Measurements from ENCODE around the gene PCDHB9.
"Not testable (repeated sequence)": the region's sequence is repeated elsewhere in the genome, so short reads cannot be mapped to it uniquely, and the experiment has no call there.

PCDHB9 gene

GRCh38 chr5:141215504-141215903 is 28.5 kb downstream of the PCDHB9 start:
- not testable (repeated sequence) for H3K9ac ChIP-seq (ENCODE audit: low read length); DNase-seq; H3K14ac ChIP-seq (ENCODE audit: low read length in 2 of 2); H2BK5ac ChIP-seq (ENCODE audit: low read depth, low read length, poor library complexity, severe bottlenecking); H3K27me3 ChIP-seq (ENCODE audit: control insufficient read depth in 1 of 2, insufficient read depth in 1 of 2, low read length in 2 of 2); H2AK5ac ChIP-seq (ENCODE audit: low read length, severe bottlenecking); H3K4me3 ChIP-seq (ENCODE audit: insufficient read depth in 1 of 2, low read depth in 1 of 2, low read length in 2 of 2); H3K4ac ChIP-seq (ENCODE audit: low read depth in 1 of 2, low read length in 2 of 2); H2BK12ac ChIP-seq (ENCODE audit: low read length in 2 of 2); H4K8ac ChIP-seq (ENCODE audit: low read length); H3K4me1 ChIP-seq (ENCODE audit: control insufficient read depth, insufficient read depth, low read depth, low read length); H3K23ac ChIP-seq (ENCODE audit: low read length in 2 of 2); H3K4me2 ChIP-seq (ENCODE audit: low read length, poor library complexity, severe bottlenecking); H3K36me3 ChIP-seq (ENCODE audit: control insufficient read depth in 1 of 2, insufficient read depth in 2 of 2, low read depth in 1 of 2, low read length in 2 of 2); H2AFZ ChIP-seq (ENCODE audit: low read depth, low read length); H2BK120ac ChIP-seq (ENCODE audit: low read depth, low read length); H2BK15ac ChIP-seq (ENCODE audit: low read depth, poor library complexity, severe bottlenecking); H3K79me1 ChIP-seq (replicated peaks; ENCODE audit: low read length, poor library complexity, severe bottlenecking); H3K18ac ChIP-seq (ENCODE audit: low read depth in 1 of 2, low read length in 2 of 2); H4K91ac ChIP-seq (ENCODE audit: low read length); H3K27ac ChIP-seq (ENCODE audit: low read length, poor library complexity, severe bottlenecking)
- 89% methylated on average over 14 of the region's 40 CpGs for WGBS
- peaks cover 74% of the 10 kb centered on the region for H3K9me3 ChIP-seq (ENCODE audit: control insufficient read depth, low read length)

DNA sequence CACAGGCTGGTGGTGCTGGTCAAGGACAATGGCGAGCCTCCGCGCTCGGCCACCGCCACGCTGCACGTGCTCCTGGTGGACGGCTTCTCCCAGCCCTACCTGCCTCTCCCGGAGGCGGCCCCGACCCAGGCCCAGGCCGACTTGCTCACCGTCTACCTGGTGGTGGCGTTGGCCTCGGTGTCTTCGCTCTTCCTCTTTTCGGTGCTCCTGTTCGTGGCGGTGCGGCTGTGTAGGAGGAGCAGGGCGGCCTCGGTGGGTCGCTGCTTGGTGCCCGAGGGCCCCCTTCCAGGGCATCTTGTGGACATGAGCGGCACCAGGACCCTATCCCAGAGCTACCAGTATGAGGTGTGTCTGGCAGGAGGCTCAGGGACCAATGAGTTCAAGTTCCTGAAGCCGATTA is 29.1 kb downstream of the PCDHB9 start:
- not testable (repeated sequence) for DNase-seq; H2AK5ac ChIP-seq (ENCODE audit: low read length, severe bottlenecking); H4K91ac ChIP-seq (ENCODE audit: low read length); H3K79me1 ChIP-seq (replicated peaks; ENCODE audit: low read length, poor library complexity, severe bottlenecking); H2AFZ ChIP-seq (ENCODE audit: low read depth, low read length); H3K4me2 ChIP-seq (ENCODE audit: low read length, poor library complexity, severe bottlenecking); H3K4ac ChIP-seq (ENCODE audit: low read depth in 1 of 2, low read length in 2 of 2); H3K23ac ChIP-seq (ENCODE audit: low read length in 2 of 2); H3K4me3 ChIP-seq (ENCODE audit: insufficient read depth in 1 of 2, low read depth in 1 of 2, low read length in 2 of 2); H3K4me1 ChIP-seq (ENCODE audit: control insufficient read depth, insufficient read depth, low read depth, low read length); H2BK15ac ChIP-seq (ENCODE audit: low read depth, poor library complexity, severe bottlenecking); H3K9ac ChIP-seq (ENCODE audit: low read length); H2BK12ac ChIP-seq (ENCODE audit: low read length in 2 of 2); H3K27ac ChIP-seq (ENCODE audit: low read length, poor library complexity, severe bottlenecking); H3K14ac ChIP-seq (ENCODE audit: low read length in 2 of 2); H3K18ac ChIP-seq (ENCODE audit: low read depth in 1 of 2, low read length in 2 of 2); H2BK120ac ChIP-seq (ENCODE audit: low read depth, low read length); H4K8ac ChIP-seq (ENCODE audit: low read length); H3K36me3 ChIP-seq (ENCODE audit: control insufficient read depth in 1 of 2, insufficient read depth in 2 of 2, low read depth in 1 of 2, low read length in 2 of 2); H2BK5ac ChIP-seq (ENCODE audit: low read depth, low read length, poor library complexity, severe bottlenecking); H3K27me3 ChIP-seq (ENCODE audit: control insufficient read depth in 1 of 2, insufficient read depth in 1 of 2, low read length in 2 of 2)
- 71% methylated on average over 10 of the region's 26 CpGs for WGBS
- H3K9me3 ChIP-seq (ENCODE audit: control insufficient read depth, low read length), result peaks cover 77% of the 10 kb centered on the region

- Histone ChIP-seq H2BK12ac (ENCODE audit: low read length in 2 of 2) (no peak within 1 kb of the TSS), H3K27me3 (ENCODE audit: control insufficient read depth in 1 of 2, insufficient read depth in 1 of 2, low read length in 2 of 2) (no peaks in the 10 kb centered on the region), H2BK5ac (ENCODE audit: low read depth, low read length, poor library complexity, severe bottlenecking) (no peak within 1 kb of the TSS), H3K9ac (ENCODE audit: low read length) (peak within 1 kb of the TSS; percentile 36), H2BK120ac (ENCODE audit: low read depth, low read length) (no peak within 1 kb of the TSS), H3K79me1 (replicated peaks; ENCODE audit: low read length, poor library complexity, severe bottlenecking) (peaks cover 2% of the 10 kb centered on the region), H3K36me3 (ENCODE audit: control insufficient read depth in 1 of 2, insufficient read depth in 2 of 2, low read depth in 1 of 2, low read length in 2 of 2) (peaks cover 0 to 4% of the 10 kb centered on the region in 2 experiments), H3K14ac (ENCODE audit: low read length in 2 of 2) (no peak within 1 kb of the TSS), H3K4me3 (ENCODE audit: insufficient read depth in 1 of 2, low read depth in 1 of 2, low read length in 2 of 2) (peak within 1 kb of the TSS in 1 of 2 experiments; percentile 64), H4K8ac (ENCODE audit: low read length) (no peak within 1 kb of the TSS), H3K9me3 (ENCODE audit: control insufficient read depth, low read length) (peaks cover 87% of the 10 kb centered on the region), H2AK5ac (ENCODE audit: low read length, severe bottlenecking) (no peak within 1 kb of the TSS), H2AFZ (ENCODE audit: low read depth, low read length) (no peak within 1 kb of the TSS), H3K4me2 (ENCODE audit: low read length, poor library complexity, severe bottlenecking) (peak within 1 kb of the TSS; percentile 16), H3K18ac (ENCODE audit: low read depth in 1 of 2, low read length in 2 of 2) (no peak within 1 kb of the TSS), H2BK15ac (ENCODE audit: low read depth, poor library complexity, severe bottlenecking) (no peak within 1 kb of the TSS), H3K4ac (ENCODE audit: low read depth in 1 of 2, low read length in 2 of 2) (no peak within 1 kb of the TSS), H3K23ac (ENCODE audit: low read length in 2 of 2) (no peak within 1 kb of the TSS), H4K91ac (ENCODE audit: low read length) (no peak within 1 kb of the TSS), H3K4me1 (ENCODE audit: control insufficient read depth, insufficient read depth, low read depth, low read length) (no peaks in the 10 kb centered on the region), H3K27ac (ENCODE audit: low read length, poor library complexity, severe bottlenecking) (no peak within 1 kb of the TSS)
- peak; percentile 23 for DNase-seq
- 46% methylated on average over 15 of the region's 15 CpGs for WGBS
Observed at GRCh38 chr5:141223112-141223783, 36.3 kb downstream of the PCDHB9 start, which contains the start of gene PCDHB14. PCDHB14 (plus strand) TSS chr5:141223343; CDS start chr5:141223506, 163 bp downstream.

GRCh38 chr5:141224844-141225243 is 37.9 kb downstream of the PCDHB9 start:
- not testable (repeated sequence) for H2BK15ac ChIP-seq (ENCODE audit: low read depth, poor library complexity, severe bottlenecking); H3K14ac ChIP-seq (ENCODE audit: low read length in 2 of 2); H2AK5ac ChIP-seq (ENCODE audit: low read length, severe bottlenecking); H3K4me3 ChIP-seq (ENCODE audit: insufficient read depth in 1 of 2, low read depth in 1 of 2, low read length in 2 of 2); H3K9ac ChIP-seq (ENCODE audit: low read length); H3K79me1 ChIP-seq (replicated peaks; ENCODE audit: low read length, poor library complexity, severe bottlenecking); H3K23ac ChIP-seq (ENCODE audit: low read length in 2 of 2); H4K91ac ChIP-seq (ENCODE audit: low read length); DNase-seq; H3K4me2 ChIP-seq (ENCODE audit: low read length, poor library complexity, severe bottlenecking); H3K27ac ChIP-seq (ENCODE audit: low read length, poor library complexity, severe bottlenecking); H2BK12ac ChIP-seq (ENCODE audit: low read length in 2 of 2); H2AFZ ChIP-seq (ENCODE audit: low read depth, low read length); H3K4me1 ChIP-seq (ENCODE audit: control insufficient read depth, insufficient read depth, low read depth, low read length); H4K8ac ChIP-seq (ENCODE audit: low read length); H3K36me3 ChIP-seq (ENCODE audit: control insufficient read depth in 1 of 2, insufficient read depth in 2 of 2, low read depth in 1 of 2, low read length in 2 of 2); H2BK5ac ChIP-seq (ENCODE audit: low read depth, low read length, poor library complexity, severe bottlenecking); H3K18ac ChIP-seq (ENCODE audit: low read depth in 1 of 2, low read length in 2 of 2); H2BK120ac ChIP-seq (ENCODE audit: low read depth, low read length); H3K4ac ChIP-seq (ENCODE audit: low read depth in 1 of 2, low read length in 2 of 2); H3K27me3 ChIP-seq (ENCODE audit: control insufficient read depth in 1 of 2, insufficient read depth in 1 of 2, low read length in 2 of 2)
- 93% methylated on average over 19 of the region's 40 CpGs for WGBS
- H3K9me3 ChIP-seq (ENCODE audit: control insufficient read depth, low read length), result peaks cover 81% of the 10 kb centered on the region
